H1 (cell line): Measurements from ENCODE around the gene ADH1B. TPM values are rescaled to one million over a fixed set of nuclear protein-coding genes. Genes with fewer than 3 reads are reported as not detected.

ENCODE experiments used
- CTCF ChIA-PET: fragments of 300-600 bp; sonication (Branson Sonifier 250); formaldehyde crosslinking; loops from one replicate; lab custom pipeline; 2021; ENCODE audit not compliant: partially characterized antibody; lab: Charles Lee
- POLR2A ChIA-PET: fragments of 300-600 bp; sonication (Branson Sonifier 250); formaldehyde crosslinking; loops from one replicate; lab custom pipeline; 2021; ENCODE audit warnings: inconsistent platforms; ENCODE audit not compliant: partially characterized antibody; lab: Charles Lee
- DNase-seq, 2 experiments: peaks; one replicate each; pipeline versions ENCODE4 v3.0.0 to v3.0.0-alpha.2; 2010 to 2022; ENCODE audit warnings: low spot score in 2 of 2, low read depth in 1 of 2, mixed read lengths in 1 of 2
- FAIRE-seq: peaks from 2 replicates; lab custom pipeline; 2011; peaks lifted over from hg19 to GRCh38; lab: Jason Lieb, UNC
- H2AFZ ChIP-seq: 2 replicates; pipeline ENCODE4 v1.8.1; 2012; ENCODE audit warnings: low read length, inconsistent platforms
- H2AK5ac ChIP-seq: 2 replicates; pipeline ENCODE4 v1.6.1; 2013; ENCODE audit warnings: low read depth, low read length
- H2BK120ac ChIP-seq: replicated peaks from 2 replicates; pipeline ENCODE3; 2013; ENCODE audit warnings: low read depth, low read length, inconsistent platforms
- H2BK12ac ChIP-seq: 2 replicates; pipeline ENCODE4 v1.6.1; 2013; ENCODE audit warnings: low read depth, low read length
- H2BK15ac ChIP-seq: 2 replicates; pipeline ENCODE4 v1.6.1; 2013; ENCODE audit warnings: low read length
- H2BK20ac ChIP-seq: 2 replicates; pipeline ENCODE4 v1.6.1; 2013; ENCODE audit warnings: low read length
- H2BK5ac ChIP-seq: 2 replicates; pipeline ENCODE4 v1.6.1; 2013; ENCODE audit warnings: low read depth, low read length
- H3K14ac ChIP-seq: 2 replicates; pipeline ENCODE4 v1.6.1; 2013; ENCODE audit warnings: inconsistent platforms; ENCODE audit not compliant: insufficient read length
- H3K18ac ChIP-seq: 2 replicates; pipeline ENCODE4 v1.6.1; 2013; ENCODE audit warnings: low read length; ENCODE audit errors: extremely low read depth
- H3K23ac ChIP-seq: 2 replicates; pipeline ENCODE4 v1.6.1; 2013; ENCODE audit warnings: inconsistent platforms; ENCODE audit not compliant: insufficient read length
- H3K23me2 ChIP-seq: 2 replicates; pipeline ENCODE4 v1.6.1; 2013; ENCODE audit warnings: low read depth, low read length
- H3K27ac ChIP-seq: 2 replicates; pipeline ENCODE4 v1.6.1; 2011; ENCODE audit warnings: low read depth, low read length, inconsistent platforms
- H3K27me3 ChIP-seq, 4 experiments: replicated peaks in 1 of 4; 1 replicate in 1 of 4; 2 replicates in 3 of 4; pipeline versions ENCODE4 v1.6.1 to v1.8.1; 2011 to 2013; ENCODE audit warnings: low read length in 3 of 4, mild to moderate bottlenecking in 3 of 4, inconsistent platforms in 2 of 4, mixed read lengths in 2 of 4, moderate library complexity in 1 of 4; ENCODE audit not compliant: control insufficient read depth in 3 of 4, insufficient read depth in 3 of 4; ENCODE audit errors: extremely low read depth in 1 of 4
- H3K36me3 ChIP-seq, 4 experiments: 2 replicates each; pipeline versions ENCODE4 v1.6.1 to v1.8.1; 2011 to 2013; ENCODE audit warnings: mild to moderate bottlenecking in 4 of 4, low read length in 3 of 4, moderate library complexity in 2 of 4, control low read depth in 1 of 4, inconsistent platforms in 1 of 4; ENCODE audit not compliant: insufficient read depth in 4 of 4, control insufficient read depth in 2 of 4
- H3K4ac ChIP-seq: replicated peaks from 2 replicates; pipeline ENCODE3; 2013; ENCODE audit warnings: low read length, low read depth, mixed read lengths, inconsistent platforms; ENCODE audit not compliant: insufficient read length
- H3K4me1 ChIP-seq, 4 experiments: replicated peaks in 1 of 4; 1 replicate in 1 of 4; 2 replicates in 3 of 4; pipeline versions ENCODE4 v1.6.1 to v1.8.1; 2011 to 2013; ENCODE audit warnings: low read length in 3 of 4, inconsistent platforms in 2 of 4, mixed read lengths in 1 of 4; ENCODE audit not compliant: insufficient read depth in 4 of 4, control insufficient read depth in 3 of 4
- H3K4me2 ChIP-seq, 2 experiments: 2 replicates each; pipeline versions ENCODE4 v1.6.1 to v1.8.1; 2011 to 2013; ENCODE audit warnings: low read depth in 2 of 2, low read length in 2 of 2, control low read depth in 1 of 2, inconsistent platforms in 1 of 2, mild to moderate bottlenecking in 1 of 2; ENCODE audit not compliant: insufficient read depth in 1 of 2
- H3K4me3 ChIP-seq, 4 experiments: fragments of 200-600, 300-600 bp in 1 of 4; sonication (generic), shearing (Covaris generic), sonication (Bioruptor Twin) in 1 of 4; 2 replicates each; pipeline versions ENCODE4 v1.5.1 to v1.8.1; 2011 to 2016; ENCODE audit warnings: low read length in 4 of 4, low read depth in 3 of 4, control low read depth in 2 of 4, inconsistent platforms in 2 of 4, mild to moderate bottlenecking in 2 of 4, mixed read lengths in 1 of 4, moderate library complexity in 1 of 4; ENCODE audit not compliant: insufficient read depth in 2 of 4; ENCODE audit errors: extremely low read depth in 1 of 4
- H3K56ac ChIP-seq: replicated peaks from 2 replicates; pipeline ENCODE3; 2013; ENCODE audit warnings: low read depth, mild to moderate bottlenecking, mixed read lengths, low read length, inconsistent platforms; ENCODE audit not compliant: insufficient read length
- H3K79me1 ChIP-seq: 2 replicates; pipeline ENCODE4 v1.6.1; 2013; ENCODE audit warnings: low read depth, low read length, control low read depth
- H3K79me2 ChIP-seq, 2 experiments: 2 replicates each; pipeline versions ENCODE4 v1.6.1 to v1.8.1; 2012 to 2013; ENCODE audit warnings: low read length in 2 of 2, mild to moderate bottlenecking in 2 of 2, inconsistent platforms in 1 of 2; ENCODE audit not compliant: insufficient read depth in 2 of 2, control insufficient read depth in 1 of 2
- H3K9ac ChIP-seq, 4 experiments: replicated peaks in 1 of 4; 1 replicate in 1 of 4; 2 replicates in 3 of 4; pipeline versions ENCODE4 v1.6.1 to v1.8.1; 2011 to 2013; ENCODE audit warnings: low read depth in 3 of 4, low read length in 3 of 4, control low read depth in 2 of 4, mild to moderate bottlenecking in 2 of 4, moderate library complexity in 2 of 4, inconsistent platforms in 1 of 4; ENCODE audit errors: extremely low read depth in 1 of 4
- H3K9me3 ChIP-seq, 2 experiments: 2 replicates each; pipeline versions ENCODE4 v1.6.1 to v1.8.1; 2012 to 2013; ENCODE audit warnings: mild to moderate bottlenecking in 2 of 2, moderate library complexity in 2 of 2, control low read depth in 1 of 2, inconsistent platforms in 1 of 2, low read depth in 1 of 2, low read length in 1 of 2, mixed read lengths in 1 of 2; ENCODE audit not compliant: insufficient read depth in 2 of 2
- H4K20me1 ChIP-seq, 2 experiments: replicated peaks in 1 of 2; 2 replicates each; pipeline versions ENCODE3 to v1.8.1; 2011 to 2013; ENCODE audit warnings: inconsistent platforms in 2 of 2, low read length in 2 of 2, mild to moderate bottlenecking in 1 of 2; ENCODE audit not compliant: insufficient read depth in 2 of 2, control insufficient read depth in 1 of 2
- H4K5ac ChIP-seq: 2 replicates; pipeline ENCODE4 v1.6.1; 2013; ENCODE audit warnings: low read length, low read depth, mixed read lengths, inconsistent platforms; ENCODE audit not compliant: insufficient read length
- H4K8ac ChIP-seq: 2 replicates; pipeline ENCODE4 v1.8.0; 2013; ENCODE audit warnings: mild to moderate bottlenecking, moderate library complexity, low read length, inconsistent platforms; ENCODE audit not compliant: insufficient read depth; ENCODE audit errors: extremely low read depth
- H4K91ac ChIP-seq: replicated peaks from 2 replicates; pipeline ENCODE3; 2013; ENCODE audit warnings: low read length, mixed read lengths, inconsistent platforms; ENCODE audit not compliant: insufficient read length
- CTBP2 ChIP-seq: IDR thresholded peaks from 2 replicates; pipeline ENCODE4 v1.7.0; 2011; ENCODE audit warnings: borderline replicate concordance, mild to moderate bottlenecking, moderate library complexity, mixed read lengths, low read length; ENCODE audit not compliant: insufficient read depth, insufficient read length
- EGR1 ChIP-seq: IDR thresholded peaks from 2 replicates; pipeline ENCODE4 v1.6.1; 2011; ENCODE audit warnings: low read depth, low read length, borderline replicate concordance
- FOSL1 ChIP-seq: IDR thresholded peaks from 2 replicates; pipeline ENCODE4 v1.6.1; 2011; ENCODE audit warnings: mild to moderate bottlenecking, low read depth, low read length, moderate library complexity; ENCODE audit not compliant: insufficient read depth
- KDM1A ChIP-seq: fragments of 200-600, 300-600 bp; sonication (generic); IDR thresholded peaks from 2 replicates; pipeline ENCODE4 v1.7.1; 2016; ENCODE audit warnings: mild to moderate bottlenecking, low read length, borderline replicate concordance
- POLR2A ChIP-seq, 2 experiments: IDR thresholded peaks; 1 replicate in 1 of 2; 2 replicates in 1 of 2; pipeline ENCODE4 v1.6.1; 2011; ENCODE audit warnings: low read depth in 2 of 2, low read length in 2 of 2, mild to moderate bottlenecking in 2 of 2; ENCODE audit errors: control extremely low read depth in 1 of 2
- POLR2AphosphoS5 ChIP-seq: IDR thresholded peaks from 2 replicates; pipeline ENCODE4 v1.6.1; 2011; ENCODE audit warnings: low read depth, low read length
- RAD21 ChIP-seq, 2 experiments: IDR thresholded peaks in 1 of 2; conservative IDR thresholded peaks in 1 of 2; 2 replicates each; pipeline ENCODE4 v1.6.1; 2011; ENCODE audit warnings: low read depth in 2 of 2, low read length in 2 of 2, improper control_type of control experiment in 1 of 2, inconsistent platforms in 1 of 2, mild to moderate bottlenecking in 1 of 2, moderate library complexity in 1 of 2
- SIN3A ChIP-seq, 2 experiments: IDR thresholded peaks in 1 of 2; conservative IDR thresholded peaks in 1 of 2; 2 replicates each; pipeline ENCODE4 v1.6.1; 2011 to 2012; ENCODE audit warnings: low read length in 2 of 2, improper control_type of control experiment in 1 of 2, low read depth in 1 of 2, mild to moderate bottlenecking in 1 of 2
- TBP ChIP-seq: IDR thresholded peaks from 2 replicates; pipeline ENCODE4 v1.6.1; 2011; ENCODE audit warnings: low read depth, low read length, improper control_type of control experiment
- USF2 ChIP-seq: IDR thresholded peaks from 2 replicates; pipeline ENCODE4 v1.6.1; 2011; ENCODE audit warnings: low read length, improper control_type of control experiment
- ZNF274 ChIP-seq: IDR thresholded peaks from 2 replicates; pipeline ENCODE4 v1.7.0; 2012; ENCODE audit warnings: low read length, borderline replicate concordance; ENCODE audit errors: extremely low read depth
- WGBS, 2 experiments: shearing (Covaris generic) in 1 of 2; methylation state at CpG; one replicate each; pipeline versions ENCODE4 v1.1.6 to v1.1.7; 2013 to 2015; ENCODE audit warnings: low lambda C conversion rate in 2 of 2, mixed read lengths in 2 of 2, inconsistent platforms in 1 of 2, low coverage in 1 of 2, missing lambda C conversion rate in 1 of 2; ENCODE audit not compliant: insufficient replicate concordance in 2 of 2, insufficient coverage in 1 of 2, insufficient read length in 1 of 2; ENCODE audit errors: extremely low coverage in 1 of 2, missing lambda C conversion rate in 1 of 2; 5-methylcytosine and 5-hydroxymethylcytosine counted together
- polyA plus RNA-seq, 7 experiments: library from polyadenylated mRNA; depleted of rRNA in 3 of 7; stranded (reverse) in 5 of 7; unstranded in 2 of 7; fragments of >200 nt in 5 of 7; fragments of 200-250 nt in 2 of 7; gene quantifications; 1 replicate in 5 of 7; 2 replicates in 1 of 7; 4 replicates in 1 of 7; pipeline versions ENCODE4 v1.2.1 to v1.2.3, GENCODE V29; 2011 to 2013; ENCODE audit warnings: missing spikeins in 2 of 7, mixed read lengths in 2 of 7
- total RNA-seq: library from RNA; stranded (reverse); fragmentation: NEBNext Ultra II Directional; extraction: Animal tissue kit (Norgen Biotek cat#: 25700); gene quantifications from 2 replicates; pipeline ENCODE4 v1.2.1, GENCODE V29; 2021

The ADH1B gene
- total and polyA plus RNA-seq, 2 of the 8 experiments (the other 6 are each of a cell fraction or from before 2014, with no cell fraction given), result not detected

GRCh38 chr4:99301376-99302164 lies 19.6 kb downstream of the ADH1B start:
- Histone ChIP-seq H3K56ac (no peak overlapping the region), H2BK15ac (no peak overlapping the region), H2BK5ac (no peak overlapping the region), H3K4me1 (no peaks in the 10 kb centered on the region), H3K4me3 (no peak overlapping the region), H3K79me2 (no peaks in the 10 kb centered on the region), H4K20me1 (no peaks in the 10 kb centered on the region), H2BK20ac (no peak overlapping the region), H3K27me3 (no peaks in the 10 kb centered on the region), H2AK5ac (no peak overlapping the region), H3K18ac (no peak overlapping the region), H2BK120ac (no peak overlapping the region), H3K9me3 (no peaks in the 10 kb centered on the region), H3K4ac (no peak overlapping the region), H3K79me1 (no peaks in the 10 kb centered on the region), H3K9ac (no peak overlapping the region), H4K91ac (no peak overlapping the region), H3K23me2 (no peaks in the 10 kb centered on the region; the same call in 1 of the 2 replicates), H4K8ac (no peak overlapping the region; the same call in 1 of the 2 replicates), H4K5ac (no peak overlapping the region), H2BK12ac (no peak overlapping the region), H3K23ac (no peak overlapping the region), H3K27ac (no peak overlapping the region), H3K14ac (no peak overlapping the region), H3K36me3 (no peaks in the 10 kb centered on the region), H2AFZ (no peak overlapping the region), H3K4me2 (no peak overlapping the region)
- no peak for FAIRE-seq
- 93% methylated on average over 7 of the region's 7 CpGs; no CpG with 5 or more reads in 1 of the 2 experiments for WGBS, 2 experiments
- CTCF ChIA-PET, result interaction anchor here (0.8 kb wide), 1 partner anchor 10 kb away, joined by 3 read pairs; no protein-coding TSS in a partner anchor
- no peak for DNase-seq
- POLR2A ChIA-PET, result no interaction called here
- TF ChIP-seq TBP (no peak), SIN3A (conservative IDR thresholded peaks at IDR 0.05 in 1 of 2, IDR thresholded peaks at IDR 0.05 in 1 of 2; ENCODE audit: low read depth in 1 of 2, low read length in 2 of 2) (no peak), KDM1A (no peak), POLR2A (IDR thresholded peaks at IDR 0.05; ENCODE audit: control extremely low read depth in 1 of 2, low read depth in 2 of 2, low read length in 2 of 2) (no peak), FOSL1 (no peak), POLR2AphosphoS5 (no peak), EGR1 (no peak), CTBP2 (no peak), ZNF274 (no peak), USF2 (no peak), RAD21 (IDR thresholded peaks at IDR 0.05 in 1 of 2, conservative IDR thresholded peaks at IDR 0.05 in 1 of 2; ENCODE audit: low read depth in 2 of 2, low read length in 2 of 2) (no peak)
